ENCODE results near the gene DPP3.

The DPP3 gene

DNA sequence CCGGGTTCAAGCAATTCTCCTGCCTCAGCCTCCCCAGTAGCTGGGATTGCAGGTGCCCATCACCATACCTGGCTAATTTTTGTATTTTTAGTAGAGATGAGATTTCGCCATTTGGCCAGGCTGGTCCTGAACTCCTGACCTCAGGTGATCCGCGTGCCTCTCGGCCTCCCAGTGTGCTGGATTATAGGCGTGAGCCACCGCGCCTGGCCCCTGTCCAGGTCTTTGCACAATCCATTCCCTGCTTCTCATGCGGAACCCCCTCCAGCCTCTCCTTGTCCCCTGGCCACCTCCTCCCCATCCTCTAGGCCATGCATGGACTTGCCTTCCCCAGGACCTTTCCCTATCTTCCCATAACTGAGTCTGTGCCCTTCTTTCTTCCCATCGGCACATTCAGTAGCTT lies 8.7 kb downstream of the DPP3 start:
- DNase-seq = no peak

- peak; percentile 63 for DNase-seq
Observed at GRCh38 chr11:66489636-66490035, 9.4 kb downstream of the DPP3 start.

- no peak for DNase-seq
Observed at GRCh38 chr11:66491315-66491935, 11.2 kb downstream of the DPP3 start.

- no peak for DNase-seq
Observed at GRCh38 chr11:66492161-66492865, 12.1 kb downstream of the DPP3 start.

- DNase-seq = no peak
Observed at GRCh38 chr11:66493130-66493529, 12.9 kb downstream of the DPP3 start.

DNA sequence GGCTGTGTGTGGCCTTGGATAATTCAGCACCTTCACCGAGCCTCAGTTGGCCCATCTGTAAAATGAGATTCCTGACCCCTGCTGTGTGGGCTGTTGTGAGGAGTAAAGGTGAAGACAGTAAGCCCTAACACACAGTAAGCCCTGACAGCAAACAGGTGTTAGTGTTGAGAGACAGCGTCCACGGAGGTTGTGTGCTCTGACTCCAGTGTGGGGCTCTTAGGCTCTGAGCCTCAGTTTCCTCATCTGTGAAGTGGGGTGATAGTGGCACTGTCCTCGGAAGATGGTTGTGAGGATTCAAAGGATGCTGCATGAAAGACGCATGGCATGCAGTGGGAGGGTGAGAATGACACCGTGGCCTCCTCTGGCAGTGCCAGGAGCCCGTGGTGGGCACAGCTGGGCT lies 14.2 kb downstream of the DPP3 start:
- no peak for DNase-seq

GRCh38 chr11:66494935-66495334 lies 14.7 kb downstream of the DPP3 start:
- no peak for DNase-seq

GRCh38 chr11:66495401-66495854 lies 15.2 kb downstream of the DPP3 start:
- DNase-seq = no peak

DNA sequence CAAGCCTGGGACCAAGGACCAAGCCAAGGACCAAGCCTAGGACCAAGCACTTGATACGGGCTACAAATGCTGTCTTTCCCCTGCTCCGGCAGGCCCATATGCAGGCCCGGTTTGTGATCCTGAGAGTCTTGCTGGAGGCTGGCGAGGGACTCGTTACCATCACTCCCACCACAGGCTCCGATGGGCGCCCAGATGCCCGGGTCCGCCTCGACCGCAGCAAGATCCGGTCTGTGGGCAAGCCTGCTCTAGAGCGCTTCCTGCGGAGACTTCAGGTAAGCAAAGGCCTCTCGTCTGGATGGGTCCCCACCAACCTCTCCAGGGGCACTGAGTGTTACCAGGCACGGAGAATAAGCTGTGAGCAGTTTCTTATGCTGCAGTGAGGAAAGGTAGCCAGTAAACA lies 17.0 kb downstream of the DPP3 start:
- no peak for DNase-seq

DNA sequence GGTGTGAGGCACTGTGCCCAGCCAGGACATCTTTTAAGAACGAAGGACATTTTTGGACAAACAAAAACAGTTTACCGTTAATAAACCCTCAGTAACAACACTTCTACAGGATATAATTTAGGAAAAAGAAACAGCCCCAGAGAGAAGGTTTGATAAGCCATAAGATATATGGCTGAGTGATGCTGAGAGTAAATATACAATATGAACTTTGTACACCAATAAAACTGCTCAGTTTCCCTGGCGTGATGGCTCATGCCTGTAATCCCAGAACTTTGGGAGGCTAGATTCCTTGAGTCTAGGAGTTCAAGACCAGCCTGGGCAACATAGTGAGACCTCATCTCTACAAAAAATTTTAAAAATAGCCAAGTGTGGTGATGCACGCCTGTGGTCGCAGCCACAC lies 18.3 kb downstream of the DPP3 start:
- no peak for DNase-seq

- DNase-seq = no peak
Observed at GRCh38 chr11:66505276-66505816, 25.1 kb downstream of the DPP3 start.

DNA sequence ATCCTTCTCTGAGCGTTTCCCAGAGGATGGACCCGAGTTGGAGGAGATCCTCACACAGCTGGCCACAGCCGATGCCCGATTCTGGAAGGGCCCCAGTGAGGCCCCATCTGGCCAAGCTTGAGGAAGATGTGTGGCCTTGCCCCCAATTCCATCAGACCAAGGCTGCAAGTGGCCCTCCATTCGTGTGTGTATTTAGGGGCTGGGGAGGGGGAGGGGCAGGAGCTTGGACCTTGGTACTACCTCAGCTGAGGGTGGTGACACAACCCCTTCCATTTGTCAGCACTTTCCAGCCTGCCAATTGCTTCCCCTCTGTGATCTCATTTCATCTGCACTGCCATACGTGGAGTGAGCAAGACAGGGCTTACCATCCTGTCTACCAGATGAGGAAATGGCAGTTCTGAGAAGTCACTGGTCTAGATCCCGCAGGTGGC lies 28.9 kb downstream of the DPP3 start:
- no peak for DNase-seq

DNA sequence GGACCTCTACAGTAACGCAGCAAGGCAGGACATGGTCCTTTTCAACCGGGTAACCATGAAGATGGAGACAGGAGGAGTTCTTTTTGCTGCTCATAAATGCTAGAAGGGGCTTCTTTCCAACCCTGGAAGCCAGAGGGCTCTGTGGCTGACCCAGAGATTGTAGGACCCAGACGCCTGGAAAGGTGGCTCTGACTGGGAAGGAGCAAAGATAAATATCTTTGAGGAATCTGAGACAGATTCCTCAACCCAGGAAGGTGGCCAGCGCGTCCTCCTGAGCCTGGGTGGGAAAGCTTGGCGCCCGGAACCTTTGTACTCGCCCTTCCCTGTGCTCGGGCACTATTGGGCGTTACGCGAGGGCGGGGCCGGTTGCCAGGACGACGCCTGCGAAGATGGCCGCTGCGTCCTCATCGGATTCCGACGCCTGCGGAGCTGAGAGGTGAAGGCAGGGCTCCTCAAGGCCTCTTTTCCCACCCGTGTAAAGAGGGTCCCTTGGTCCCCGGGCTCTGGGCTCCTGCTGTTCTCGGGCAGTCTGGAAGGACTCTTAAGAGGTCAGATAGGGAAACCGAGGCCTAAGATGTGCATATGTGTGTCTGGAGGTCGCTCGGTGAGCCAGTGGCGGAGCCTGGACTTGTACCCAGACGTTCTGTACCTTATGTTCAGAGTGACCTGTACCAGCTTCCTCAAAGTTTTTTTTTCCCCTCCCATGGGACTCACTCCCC lies 30.2 kb downstream of the DPP3 start, which contains the start of gene BBS1:
Gene BBS1, plus strand, starts transcription at position 365 of the 719 bp plus-strand sequence. Its CDS starts 25 bp downstream, at position 390.
- peak; percentile 79 for DNase-seq

GRCh38 chr11:66510990-66511339 lies 30.7 kb downstream of the DPP3 start:
- DNase-seq = no peak

DNA sequence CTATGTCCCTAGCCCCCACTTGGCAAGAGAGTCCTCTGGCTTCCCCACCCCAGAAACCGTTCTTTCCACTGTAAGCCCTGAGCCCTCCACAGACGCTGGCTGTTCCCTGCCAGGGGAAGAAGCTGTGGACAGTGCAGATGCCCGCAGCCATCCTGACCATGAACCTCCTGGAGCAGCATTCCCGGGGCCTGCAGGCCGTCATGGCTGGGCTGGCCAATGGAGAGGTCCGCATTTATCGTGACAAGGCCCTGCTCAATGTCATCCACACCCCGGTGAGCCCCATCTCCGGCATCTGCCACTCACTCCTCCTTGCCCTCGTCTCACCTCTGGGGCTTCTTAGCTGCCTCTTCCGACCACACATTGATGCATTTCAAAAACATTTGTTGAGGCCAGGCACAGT lies 43.4 kb downstream of the DPP3 start:
- DNase-seq = no peak

- DNase-seq = no peak
Observed at GRCh38 chr11:66524304-66525040, 44.2 kb downstream of the DPP3 start.

- DNase-seq = no peak
Observed at GRCh38 chr11:66529069-66529468, 48.8 kb downstream of the DPP3 start.

DNA sequence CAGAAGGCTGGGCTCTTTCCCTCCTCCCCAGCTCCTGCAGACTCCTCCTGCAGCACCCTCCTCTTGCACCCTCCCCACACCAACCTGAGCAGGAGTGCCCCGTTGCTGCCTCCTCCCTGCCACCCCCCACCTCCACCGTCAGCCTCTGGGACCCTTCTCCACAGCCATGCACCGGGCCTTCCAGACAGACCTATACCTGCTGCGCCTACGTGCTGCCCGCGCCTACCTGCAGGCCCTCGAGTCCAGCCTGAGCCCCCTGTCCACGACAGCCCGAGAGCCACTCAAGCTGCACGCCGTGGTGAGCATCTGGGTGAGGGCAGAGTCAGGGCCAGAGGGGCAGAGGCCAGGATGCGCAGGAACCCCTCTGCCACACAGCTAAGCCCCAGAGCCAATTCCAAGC lies 49.4 kb downstream of the DPP3 start:
- DNase-seq = no peak

DNA sequence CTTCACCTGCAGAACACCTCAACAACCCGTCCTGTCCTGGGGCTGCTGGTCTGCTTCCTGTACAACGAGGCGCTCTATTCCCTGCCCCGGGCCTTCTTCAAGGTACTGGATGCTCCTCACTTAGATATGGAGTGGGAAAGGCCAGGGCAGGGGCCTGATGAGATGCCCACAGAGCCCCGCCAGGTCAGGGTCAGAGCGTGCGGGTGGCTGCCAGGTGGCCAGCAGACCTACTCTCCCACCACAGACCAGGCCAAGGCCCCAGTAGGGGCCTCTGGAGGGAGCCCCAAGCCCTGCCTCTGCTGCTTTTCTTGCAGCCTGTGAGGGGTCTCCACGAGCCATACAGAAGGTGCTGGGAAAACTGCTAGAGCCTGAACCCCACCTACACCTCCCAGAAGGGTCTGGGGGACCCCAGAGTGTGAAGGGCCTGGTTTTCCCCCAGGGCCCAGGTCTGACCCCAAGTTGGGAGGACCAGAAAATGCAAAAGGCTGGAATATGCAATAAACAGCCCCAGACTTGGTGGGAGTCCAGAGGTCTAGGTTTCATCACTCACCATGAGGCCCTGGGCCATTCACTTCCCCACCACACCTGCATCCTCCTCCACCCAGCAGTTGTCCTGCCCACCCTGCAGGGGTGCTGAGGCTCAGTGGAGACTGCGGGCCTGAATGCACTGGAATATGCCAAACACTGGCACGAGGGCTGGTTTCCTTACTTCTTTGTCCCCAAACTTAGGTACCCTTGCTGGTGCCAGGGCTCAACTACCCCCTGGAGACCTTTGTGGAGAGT lies 50.9 kb downstream of the DPP3 start:
- DNase-seq = no peak

- no peak for DNase-seq
Observed at GRCh38 chr11:66531841-66532240, 51.6 kb downstream of the DPP3 start.

DNA sequence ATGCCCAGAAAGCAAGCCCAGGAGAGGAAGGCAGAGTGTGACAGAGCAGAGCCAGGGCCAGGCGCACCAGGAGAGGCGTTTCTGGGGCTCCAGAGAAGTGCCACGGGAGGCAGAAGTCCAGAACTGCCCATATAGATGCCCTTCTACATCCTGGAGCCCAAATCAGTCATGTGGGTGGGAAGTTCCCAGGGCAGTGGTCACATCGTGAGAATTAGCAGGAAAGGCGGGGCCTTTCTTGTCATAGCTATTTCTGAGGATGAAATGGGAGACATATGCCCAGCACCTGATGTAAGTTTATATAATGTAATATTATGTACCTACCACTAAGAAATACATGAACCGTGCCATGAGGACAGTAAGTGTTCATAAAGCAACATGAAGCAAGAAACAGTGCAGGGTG lies 52.5 kb downstream of the DPP3 start:
- DNase-seq = no peak

DNA sequence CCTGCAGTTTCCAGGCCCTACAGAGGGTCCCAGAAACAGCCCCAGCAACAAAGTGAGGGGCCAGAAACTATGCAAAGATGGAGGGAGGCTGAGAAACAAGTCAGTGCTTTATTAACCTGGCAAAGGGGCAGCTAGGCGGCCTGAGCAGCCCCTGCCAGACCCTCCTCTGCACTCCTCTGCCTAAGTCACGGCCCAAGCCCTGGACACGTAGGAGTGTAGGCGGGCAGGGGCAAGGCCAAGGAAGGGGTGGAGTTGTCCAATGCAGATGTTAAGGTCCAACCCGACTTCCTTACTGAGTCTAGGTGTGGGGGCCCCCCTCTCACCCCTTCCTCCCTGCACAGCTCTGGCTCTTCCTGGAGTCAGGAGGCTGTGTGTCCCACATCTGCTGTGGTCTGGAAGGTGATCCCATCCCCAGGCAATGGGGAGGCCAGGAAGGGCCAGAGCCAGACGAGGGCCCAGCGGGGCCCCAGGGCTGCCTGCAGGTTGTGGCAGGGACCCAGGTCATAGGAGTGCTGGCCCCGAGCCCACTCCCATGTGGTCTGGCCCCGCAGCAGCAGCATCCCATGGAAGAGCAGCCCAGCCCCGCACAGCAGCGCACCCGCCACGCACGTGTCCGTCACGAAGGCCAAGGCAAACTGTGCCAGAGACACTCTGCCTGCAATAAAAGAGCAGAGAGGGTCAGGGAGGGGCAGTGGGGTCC lies 59.1 kb downstream of the DPP3 start:
- DNase-seq = no peak
